PC-9 (cell line): ENCODE data around the gene PTPRF. TPM values are rescaled to one million over a fixed set of nuclear protein-coding genes. Genes with fewer than 3 reads are reported as not detected.
A peak's percentile ranks its signal among the peaks of the same experiment; 100 is the strongest.

ENCODE experiments used
- BruUV-seq: library from RNA; stranded (reverse); fragments of 400-500 nt; replicated peaks from 2 replicates; lab custom pipeline; 2021; lab: Mats Ljungman, UMichigan
- CTCF ChIA-PET: fragments of 300-600 bp; sonication (Branson Sonifier 250); formaldehyde crosslinking; loops from one replicate; lab custom pipeline; 2022; ENCODE audit warnings: antibody characterized with exemption; lab: Charles Lee
- POLR2A ChIA-PET: fragments of 300-600 bp; sonication (Branson Sonifier 250); formaldehyde crosslinking; loops from one replicate; lab custom pipeline; 2022; ENCODE audit warnings: antibody characterized with exemption; ENCODE audit not compliant: unreplicated experiment; lab: Charles Lee
- DNase-seq, 2 experiments: peaks; one replicate each; pipeline versions ENCODE4 v3.0.0 to v3.0.0-alpha.2; 2015 to 2022; ENCODE audit warnings: mixed read lengths in 1 of 2
- H2AFZ ChIP-seq: fragments of 200-600 bp; sonication (generic); 2 replicates; pipeline ENCODE4 v1.8.1; 2017; ENCODE audit warnings: antibody characterized with exemption
- H3F3A ChIP-seq: fragments of 200-600 bp; sonication (generic); 2 replicates; pipeline ENCODE4 v1.8.1; 2017; ENCODE audit warnings: antibody characterized with exemption, mild to moderate bottlenecking, low read depth; ENCODE audit not compliant: insufficient read depth
- H3K27ac ChIP-seq: fragments of 200-600 bp; sonication (generic); 2 replicates; pipeline ENCODE4 v1.6.1; 2016; ENCODE audit warnings: mixed run types
- H3K27me3 ChIP-seq: fragments of 200-600 bp; sonication (generic); 2 replicates; pipeline ENCODE4 v1.6.1; 2016; ENCODE audit warnings: low read depth, mixed run types; ENCODE audit not compliant: insufficient read depth
- H3K36me3 ChIP-seq: fragments of 200-600 bp; sonication (generic); 2 replicates; pipeline ENCODE4 v1.6.1; 2016; ENCODE audit warnings: low read depth, mixed run types
- H3K4me1 ChIP-seq: fragments of 200-600 bp; sonication (generic); replicated peaks from 2 replicates; pipeline ENCODE4 v1.6.1; 2016; ENCODE audit warnings: mixed run types; ENCODE audit not compliant: insufficient read depth
- H3K4me2 ChIP-seq: fragments of 200-600 bp; sonication (generic); 2 replicates; pipeline ENCODE4 v1.6.1; 2017; ENCODE audit warnings: mixed run types
- H3K4me3 ChIP-seq: fragments of 200-600 bp; sonication (generic); 2 replicates; pipeline ENCODE4 v1.6.1; 2016; ENCODE audit warnings: mixed run types
- H3K79me2 ChIP-seq: fragments of 200-600 bp; sonication (generic); 2 replicates; pipeline ENCODE4 v1.6.1; 2017; ENCODE audit warnings: low read depth, mixed run types
- H3K9me2 ChIP-seq: fragments of 200-600 bp; sonication (generic); 2 replicates; pipeline ENCODE4 v1.8.1; 2017; ENCODE audit warnings: mild to moderate bottlenecking; ENCODE audit not compliant: insufficient read depth
- H3K9me3 ChIP-seq: fragments of 200-600 bp; sonication (generic); 2 replicates; pipeline ENCODE4 v1.8.1; 2016; ENCODE audit warnings: low read depth; ENCODE audit not compliant: insufficient read depth
- H4K20me1 ChIP-seq: fragments of 200-600 bp; sonication (generic); 2 replicates; pipeline ENCODE4 v1.8.1; 2017; ENCODE audit not compliant: insufficient read depth
- CTCF ChIP-seq: fragments of 200-600 bp; sonication (generic); conservative IDR thresholded peaks from 2 replicates; pipeline ENCODE4 v1.6.1; 2017; ENCODE audit warnings: mixed run types, antibody characterized with exemption, mild to moderate bottlenecking, moderate library complexity
- EZH2 ChIP-seq: fragments of 200-600 bp; sonication (generic); IDR thresholded peaks from 2 replicates; pipeline ENCODE4 v1.8.0; 2017; ENCODE audit warnings: antibody characterized with exemption, low read depth
- intact Hi-C: fragments of 100-400 bp; cut with micrococcal nuclease; formaldehyde crosslinking; loops from one replicate; pipeline ENCODE4 v1.10.0; 2022; ENCODE audit not compliant: unreplicated experiment
- total RNA-seq: library from RNA; stranded (reverse); gene quantifications from 2 replicates; pipeline ENCODE4 v1.2.3, GENCODE V29; 2021

Gene PTPRF
- total RNA-seq, 1 experiment from 2014 or later: 359 TPM

GRCh38 chr1:43569175-43569574, 38.5 kb downstream of the PTPRF start:
- Histone ChIP-seq H2AFZ (no peak overlapping the region), H3F3A (no peaks in the 10 kb centered on the region), H3K4me2 (no peak overlapping the region), H4K20me1 (no peaks in the 10 kb centered on the region; the same call in none of the 2 replicates), H3K4me1 (no peaks in the 10 kb centered on the region), H3K36me3 (0 out of 2 replicates have a peak, but pooled peaks cover 6% of the 10 kb centered on the region), H3K27me3 (no peaks in the 10 kb centered on the region), H3K27ac (no peak overlapping the region), H3K4me3 (no peak overlapping the region), H3K9me2 (no peaks in the 10 kb centered on the region), H3K79me2 (no peaks in the 10 kb centered on the region), H3K9me3 (no peaks in the 10 kb centered on the region)
- DNase-seq: no peak
- ChIA-PET POLR2A (no interaction called here), CTCF (no interaction called here)
- no TSS peak for BruUV-seq
- intact Hi-C loops: no loop called here
- no peak for TF ChIP-seq EZH2
- TF ChIP-seq CTCF: no peak

DNA sequence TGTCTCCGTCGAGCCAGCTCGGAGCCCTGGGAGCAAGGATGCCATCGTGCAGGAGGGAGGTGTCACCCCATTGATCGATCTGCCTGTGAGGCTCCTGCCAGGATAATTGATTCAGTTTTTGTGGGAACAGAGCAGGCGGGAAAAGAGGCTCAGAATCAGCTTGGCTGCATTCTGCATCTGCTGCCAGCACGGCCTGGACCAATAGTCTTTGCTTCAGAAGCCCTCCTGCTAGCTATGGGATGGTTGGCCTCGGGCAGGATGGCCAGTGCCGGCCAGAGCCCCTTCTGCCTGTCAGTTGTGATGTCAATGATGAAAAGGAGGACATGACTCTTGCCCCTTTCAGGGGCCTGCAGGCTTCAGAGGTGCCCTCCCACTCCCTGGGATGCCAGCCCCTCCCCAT, 39.6 kb downstream of the PTPRF start:
- Histone ChIP-seq H3K4me2 (no peak overlapping the region), H3K79me2 (no peaks in the 10 kb centered on the region), H4K20me1 (no peaks in the 10 kb centered on the region; the same call in none of the 2 replicates), H3K9me2 (no peaks in the 10 kb centered on the region), H3K27me3 (no peaks in the 10 kb centered on the region), H3K9me3 (no peaks in the 10 kb centered on the region), H3K4me1 (no peaks in the 10 kb centered on the region), H2AFZ (no peak overlapping the region), H3K27ac (no peak overlapping the region), H3F3A (no peaks in the 10 kb centered on the region), H3K4me3 (no peak overlapping the region), H3K36me3 (0 out of 2 replicates have a peak, but pooled peaks cover 6% of the 10 kb centered on the region)
- DNase-seq: peak in 1 of 2 experiments; percentile 5
- CTCF ChIA-PET: interaction anchor here (0.6 kb wide), 1 partner anchor 197 kb away, joined by 8 read pairs; no protein-coding TSS in a partner anchor
- POLR2A ChIA-PET: no interaction called here
- TF ChIP-seq EZH2 (no peak), CTCF (no peak)
- BruUV-seq: no TSS peak
- intact Hi-C loops: no loop called here

- Histone ChIP-seq H3K9me2 (no peaks in the 10 kb centered on the region), H3F3A (no peaks in the 10 kb centered on the region), H3K36me3 (0 out of 2 replicates have a peak, but pooled peaks cover 6% of the 10 kb centered on the region), H4K20me1 (no peaks in the 10 kb centered on the region; the same call in none of the 2 replicates), H3K4me3 (no peak overlapping the region), H2AFZ (no peak overlapping the region), H3K27me3 (no peaks in the 10 kb centered on the region), H3K4me2 (no peak overlapping the region), H3K9me3 (no peaks in the 10 kb centered on the region), H3K4me1 (no peaks in the 10 kb centered on the region), H3K27ac (no peak overlapping the region), H3K79me2 (no peaks in the 10 kb centered on the region)
- DNase-seq: no peak
- intact Hi-C loops: no loop called here
- no TSS peak for BruUV-seq
- ChIA-PET POLR2A (no interaction called here), CTCF (interaction anchor here (0.6 kb wide), 1 partner anchor 198 kb away, joined by 8 read pairs; no protein-coding TSS in a partner anchor)
- no peak for TF ChIP-seq EZH2
- TF ChIP-seq CTCF: no peak
Observed at GRCh38 chr1:43570715-43571114, 40.0 kb downstream of the PTPRF start.
